GM12878 (cell line): Measurements from ENCODE around the gene COIL. TPM values are rescaled to one million over a fixed set of nuclear protein-coding genes. Genes with fewer than 3 reads are reported as not detected.

ENCODE experiments used
- ATAC-seq: fragments of 200-7000 bp; cut with Tn5 transposase; 3 replicates; pipeline ENCODE4 v1.9.1; 2020; ENCODE audit warnings: mild to moderate bottlenecking, moderate library complexity
- BruUV-seq: library from RNA; stranded (reverse); fragments of 400-500 nt; replicated peaks from 2 replicates; lab custom pipeline; 2021; lab: Mats Ljungman, UMichigan
- CTCF ChIA-PET: fragments of 300-600 bp; sonication (Branson Sonifier 250); formaldehyde crosslinking; extraction: SDS; loops from one replicate; lab custom pipeline; 2021; ENCODE audit warnings: inconsistent platforms; lab: Yijun Ruan, JAX
- POLR2A ChIA-PET: fragments of 350-600 bp; formaldehyde crosslinking; extraction: SDS; loops from one replicate; lab custom pipeline; 2021; ENCODE audit warnings: inconsistent platforms; lab: Charles Lee
- RAD21 ChIA-PET: fragments of 300-600 bp; sonication (Branson Sonifier 250); formaldehyde crosslinking; loops from one replicate; lab custom pipeline; 2023; ENCODE audit warnings: antibody characterized with exemption; ENCODE audit not compliant: unreplicated experiment; lab: Charles Lee
- SMC1A ChIA-PET: fragments of 300-600 bp; sonication (Branson Sonifier 250); formaldehyde crosslinking; loops from one replicate; lab custom pipeline; 2023; ENCODE audit not compliant: unreplicated experiment, uncharacterized antibody; lab: Charles Lee
- DNase-seq: peaks from one replicate; pipeline ENCODE4 v3.0.0-alpha.2; 2011; ENCODE audit warnings: low read depth, low spot score
- FAIRE-seq: peaks from 3 replicates; lab custom pipeline; 2011; peaks lifted over from hg19 to GRCh38; lab: Jason Lieb, UNC
- H2AFZ ChIP-seq: 2 replicates; pipeline ENCODE4 v1.6.0; 2011; ENCODE audit warnings: low read depth, low read length, control low read depth; ENCODE audit not compliant: control insufficient read depth
- H3K27ac ChIP-seq: 2 replicates; pipeline ENCODE4 v1.5.1; 2011; ENCODE audit warnings: control low read depth; ENCODE audit not compliant: control insufficient read depth, insufficient read depth
- H3K27me3 ChIP-seq, 2 experiments: replicated peaks in 1 of 2; 2 replicates each; pipeline versions ENCODE4 v1.6.0 to v1.6.1; 2011; ENCODE audit warnings: low read length in 1 of 2; ENCODE audit not compliant: control insufficient read depth in 2 of 2, insufficient read depth in 2 of 2
- H3K36me3 ChIP-seq, 2 experiments: 2 replicates each; pipeline ENCODE4 v1.5.1; 2011; ENCODE audit warnings: low read length in 1 of 2; ENCODE audit not compliant: control insufficient read depth in 2 of 2, insufficient read depth in 2 of 2
- H3K4me1 ChIP-seq: 2 replicates; pipeline ENCODE4 v1.6.1; 2011; ENCODE audit warnings: mild to moderate bottlenecking, low read length, moderate library complexity, mixed read lengths; ENCODE audit not compliant: control insufficient read depth, insufficient read depth
- H3K4me2 ChIP-seq: 2 replicates; pipeline ENCODE4 v1.6.0; 2011; ENCODE audit warnings: control low read depth; ENCODE audit not compliant: control insufficient read depth, insufficient read depth
- H3K4me3 ChIP-seq: fragments of 200-600 bp; sonication (generic); 2 replicates; pipeline ENCODE4 v1.5.1; 2016
- H3K79me2 ChIP-seq: 2 replicates; pipeline ENCODE4 v1.6.0; 2011; ENCODE audit warnings: low read length; ENCODE audit not compliant: control insufficient read depth, insufficient read depth
- H3K9ac ChIP-seq: 2 replicates; pipeline ENCODE4 v1.8.0; 2011; ENCODE audit warnings: low read length, control low read depth, mixed read lengths; ENCODE audit not compliant: control insufficient read depth, insufficient read depth
- H3K9me3 ChIP-seq: replicated peaks from 3 replicates; pipeline ENCODE4 v1.5.1; 2011; ENCODE audit warnings: mild to moderate bottlenecking, low read length; ENCODE audit not compliant: control insufficient read depth, insufficient read depth
- H4K20me1 ChIP-seq: 2 replicates; pipeline ENCODE4 v1.6.0; 2011; ENCODE audit not compliant: control insufficient read depth, insufficient read depth
- ATF7 ChIP-seq: fragments of 450-650 bp; IDR thresholded peaks from 2 replicates; pipeline ENCODE4 v1.6.1; 2016; ENCODE audit warnings: low read depth, mild to moderate bottlenecking
- BMI1 ChIP-seq: fragments of 450-650 bp; IDR thresholded peaks from 2 replicates; pipeline ENCODE4 v1.6.1; 2016; ENCODE audit warnings: mild to moderate bottlenecking, moderate library complexity, borderline replicate concordance
- CHD2 ChIP-seq: IDR thresholded peaks from 2 replicates; pipeline ENCODE4 v1.6.1; 2011; ENCODE audit warnings: low read depth, low read length, improper control_type of control experiment, borderline replicate concordance
- DPF2 ChIP-seq: fragments of 450-650 bp; IDR thresholded peaks from 2 replicates; pipeline ENCODE4 v1.6.1; 2017; ENCODE audit warnings: mild to moderate bottlenecking
- IRF4 ChIP-seq: IDR thresholded peaks from 2 replicates; pipeline ENCODE4 v1.6.1; 2011; ENCODE audit warnings: low read depth, low read length
- MEF2A ChIP-seq: IDR thresholded peaks from 2 replicates; pipeline ENCODE4 v1.6.1; 2011; ENCODE audit warnings: low read depth, mild to moderate bottlenecking, low read length, moderate library complexity; ENCODE audit not compliant: insufficient read depth
- MYB ChIP-seq: fragments of 150-350 bp; IDR thresholded peaks from 2 replicates; pipeline ENCODE4 v1.6.1; 2014; ENCODE audit warnings: mild to moderate bottlenecking, low read depth, low read length, borderline replicate concordance
- NFIC ChIP-seq: IDR thresholded peaks from 2 replicates; pipeline ENCODE4 v1.6.1; 2012; ENCODE audit warnings: low read depth, mild to moderate bottlenecking, inconsistent platforms, low read length, moderate library complexity
- NFYB ChIP-seq: IDR thresholded peaks from 2 replicates; pipeline ENCODE4 v1.6.1; 2011; ENCODE audit warnings: low read depth, mild to moderate bottlenecking, low read length, improper control_type of control experiment, moderate library complexity; ENCODE audit not compliant: insufficient read depth
- NRF1 ChIP-seq: conservative IDR thresholded peaks from 2 replicates; pipeline ENCODE4 v1.6.1; 2011; ENCODE audit warnings: mild to moderate bottlenecking, low read depth, low read length, improper control_type of control experiment
- PML ChIP-seq: IDR thresholded peaks from 2 replicates; pipeline ENCODE4 v1.6.1; 2012; ENCODE audit warnings: low read length, inconsistent platforms
- SMAD5 ChIP-seq: IDR thresholded peaks from 2 replicates; pipeline ENCODE4 v1.6.1; 2016; ENCODE audit warnings: antibody characterized with exemption, low read depth
- SMARCA5 ChIP-seq: fragments of 450-650 bp; IDR thresholded peaks from 2 replicates; pipeline ENCODE4 v1.6.1; 2017; ENCODE audit warnings: mild to moderate bottlenecking
- SMC3 ChIP-seq: IDR thresholded peaks from 2 replicates; pipeline ENCODE4 v1.6.1; 2011; ENCODE audit warnings: low read length, improper control_type of control experiment, borderline replicate concordance
- SP1 ChIP-seq: IDR thresholded peaks from one replicate; pipeline ENCODE4 v1.6.1; 2011; ENCODE audit warnings: low read depth, low read length
- SPI1 ChIP-seq: IDR thresholded peaks from 2 replicates; pipeline ENCODE4 v1.6.1; 2011; ENCODE audit warnings: low read depth, mild to moderate bottlenecking, low read length, moderate library complexity, borderline replicate concordance; ENCODE audit not compliant: insufficient read depth
- SREBF1 ChIP-seq: IDR thresholded peaks from 2 replicates; pipeline ENCODE4 v1.6.1; 2012; ENCODE audit warnings: mild to moderate bottlenecking, low read length
- SUZ12 ChIP-seq: fragments of 200-600 bp; sonication (generic); IDR thresholded peaks from one replicate; pipeline ENCODE4 v1.6.1; 2018; ENCODE audit warnings: antibody characterized with exemption, mild to moderate bottlenecking; ENCODE audit not compliant: unreplicated experiment
- TAF1 ChIP-seq: IDR thresholded peaks from 2 replicates; pipeline ENCODE4 v1.6.1; 2011; ENCODE audit warnings: mild to moderate bottlenecking, low read depth, low read length, borderline replicate concordance
- ZSCAN29 ChIP-seq: fragments of 450-650 bp; IDR thresholded peaks from 2 replicates; pipeline ENCODE4 v1.6.1; 2017; ENCODE audit warnings: mild to moderate bottlenecking, moderate library complexity
- WGBS: methylation state at CpG from one replicate; pipeline ENCODE4 v1.1.6; 2016; ENCODE audit warnings: low lambda C conversion rate; ENCODE audit not compliant: insufficient replicate concordance, insufficient coverage; ENCODE audit errors: missing lambda C conversion rate; 5-methylcytosine and 5-hydroxymethylcytosine counted together
- in situ Hi-C: fragments of 300-500 bp; cut with MboI; formaldehyde crosslinking; loops from 9 replicates; pipeline ENCODE4 v1.14.3; 2018; ENCODE audit warnings: mixed read lengths
- intact Hi-C: fragments of 100-400 bp; cut with micrococcal nuclease; formaldehyde crosslinking; loops from one replicate; pipeline ENCODE4 v1.14.2; 2022; ENCODE audit not compliant: unreplicated experiment
- polyA plus RNA-seq, 11 experiments: library from polyadenylated mRNA; depleted of rRNA in 4 of 11; unstranded in 6 of 11; stranded (reverse) in 5 of 11; fragments of >200 nt; fragmentation: Nextera tagmentation in 4 of 11; fragmentation: Illumina TruSeq in 1 of 11; extraction: Ambion mirVana in 4 of 11; extraction: Trizol in 1 of 11; gene quantifications; 1 replicate in 1 of 11; 2 replicates in 10 of 11; pipeline versions ENCODE4 v1.2.1 to v1.2.3, GENCODE V29; 2011 to 2016; ENCODE audit warnings: inconsistent platforms in 2 of 11, missing spikeins in 2 of 11, low read depth in 1 of 11
- total RNA-seq, 4 experiments: library from RNA; depleted of rRNA in 3 of 4; stranded (reverse); fragments of >200 nt in 3 of 4; fragmentation: Illumina TruSeq in 1 of 4; extraction: Trizol in 1 of 4; gene quantifications; 2 replicates each; pipeline versions ENCODE4 v1.2.1 to v1.2.3, GENCODE V29; 2013 to 2021
- TF ChIP-seq, protein P1 (sequence below): fragments of 450-650 bp; IDR thresholded peaks from 2 replicates; pipeline ENCODE4 v1.6.1; 2016; ENCODE audit warnings: mild to moderate bottlenecking
- TF ChIP-seq, protein P2 (sequence below): fragments of 450-650 bp; IDR thresholded peaks from 2 replicates; pipeline ENCODE4 v1.6.1; 2016; ENCODE audit warnings: mild to moderate bottlenecking

The COIL gene
- total and polyA plus RNA-seq, 10 of the 15 experiments (the other 5 are each of a cell fraction or from before 2014, with no cell fraction given): 13.7 to 24.3 (median 17.4) TPM

DNA sequence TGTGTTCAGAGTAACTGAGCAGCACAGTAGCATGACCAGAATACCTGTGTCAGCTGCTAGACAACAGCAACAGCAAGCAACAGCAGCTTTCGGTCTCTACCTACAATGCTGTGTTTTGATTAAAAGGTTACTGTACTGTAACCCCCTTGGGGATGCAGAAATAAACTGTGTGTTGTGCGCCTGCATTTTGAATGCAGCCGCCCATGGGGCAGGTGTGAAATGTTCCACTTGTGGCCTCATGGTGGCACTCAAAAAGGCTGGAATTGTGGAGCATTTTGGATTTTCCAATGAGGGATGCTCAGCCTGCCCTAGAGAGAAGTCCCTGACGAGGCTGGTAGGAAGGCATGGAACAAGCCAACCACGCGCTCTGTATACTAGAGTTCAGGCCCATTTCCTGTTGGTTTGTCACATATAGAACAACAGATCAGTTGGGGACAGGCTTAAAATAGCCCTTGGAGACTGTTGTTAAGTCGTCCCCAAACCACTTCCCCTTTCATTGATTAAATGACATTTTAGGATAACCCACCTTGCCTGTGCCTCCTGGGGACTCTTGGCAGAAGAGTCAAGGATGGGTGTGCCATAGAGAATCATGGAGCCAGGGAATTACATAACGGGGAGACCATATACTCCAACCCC lies 44.2 kb upstream of the COIL start:
- peak overlapping the region; percentile 66 for H3K4me2 ChIP-seq
- TF ChIP-seq IRF4 (0 out of 2 replicates have a peak, but pooled peaks have one; percentile 21), NRF1 (no peak), DPF2 (peak; percentile 86), PML (peak; percentile 46; the same call in 1 of the 2 replicates), SPI1 (peak; percentile 98), ATF7 (peak; percentile 58; the same call in 1 of the 2 replicates), NFIC (peak; percentile 82), SMC3 (no peak; the same call in 1 of the 2 replicates), SMAD5 (no peak), SUZ12 (no peak), TAF1 (peak; percentile 43; the same call in 1 of the 2 replicates), SP1 (peak; percentile 66), BMI1 (no peak), MEF2A (peak; percentile 91), SMARCA5 (0 out of 2 replicates have a peak, but pooled peaks have one; percentile 17), MYB (peak; percentile 42; the same call in 1 of the 2 replicates), NFYB (no peak), SREBF1 (no peak), CHD2 (0 out of 2 replicates have a peak, but pooled peaks have one; percentile 38), ZSCAN29 (no peak)
- TF ChIP-seq, protein P1, sequence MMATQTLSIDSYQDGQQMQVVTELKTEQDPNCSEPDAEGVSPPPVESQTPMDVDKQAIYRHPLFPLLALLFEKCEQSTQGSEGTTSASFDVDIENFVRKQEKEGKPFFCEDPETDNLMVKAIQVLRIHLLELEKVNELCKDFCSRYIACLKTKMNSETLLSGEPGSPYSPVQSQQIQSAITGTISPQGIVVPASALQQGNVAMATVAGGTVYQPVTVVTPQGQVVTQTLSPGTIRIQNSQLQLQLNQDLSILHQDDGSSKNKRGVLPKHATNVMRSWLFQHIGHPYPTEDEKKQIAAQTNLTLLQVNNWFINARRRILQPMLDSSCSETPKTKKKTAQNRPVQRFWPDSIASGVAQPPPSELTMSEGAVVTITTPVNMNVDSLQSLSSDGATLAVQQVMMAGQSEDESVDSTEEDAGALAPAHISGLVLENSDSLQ: peak; percentile 39; the same call in 1 of the 2 replicates
- TF ChIP-seq, protein P2, sequence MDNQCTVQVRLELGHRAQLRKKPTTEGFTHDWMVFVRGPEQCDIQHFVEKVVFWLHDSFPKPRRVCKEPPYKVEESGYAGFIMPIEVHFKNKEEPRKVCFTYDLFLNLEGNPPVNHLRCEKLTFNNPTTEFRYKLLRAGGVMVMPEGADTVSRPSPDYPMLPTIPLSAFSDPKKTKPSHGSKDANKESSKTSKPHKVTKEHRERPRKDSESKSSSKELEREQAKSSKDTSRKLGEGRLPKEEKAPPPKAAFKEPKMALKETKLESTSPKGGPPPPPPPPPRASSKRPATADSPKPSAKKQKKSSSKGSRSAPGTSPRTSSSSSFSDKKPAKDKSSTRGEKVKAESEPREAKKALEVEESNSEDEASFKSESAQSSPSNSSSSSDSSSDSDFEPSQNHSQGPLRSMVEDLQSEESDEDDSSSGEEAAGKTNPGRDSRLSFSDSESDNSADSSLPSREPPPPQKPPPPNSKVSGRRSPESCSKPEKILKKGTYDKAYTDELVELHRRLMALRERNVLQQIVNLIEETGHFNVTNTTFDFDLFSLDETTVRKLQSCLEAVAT: peak; percentile 55; the same call in 1 of the 2 replicates

More for the DNA sequence above, 44.2 kb upstream of the COIL start:
- Histone ChIP-seq H3K4me1 (peaks cover 32% of the 10 kb centered on the region), H4K20me1 (no peaks in the 10 kb centered on the region), H3K27me3 (no peaks in the 10 kb centered on the region), H3K27ac (peak overlapping the region; percentile 74), H3K9ac (peak overlapping the region; percentile 53), H3K79me2 (no peaks in the 10 kb centered on the region), H3K9me3 (no peaks in the 10 kb centered on the region), H2AFZ (peak overlapping the region; percentile 81), H3K36me3 (peaks cover 2 to 27% of the 10 kb centered on the region in 2 experiments), H3K4me3 (no peak overlapping the region)
- FAIRE-seq: peak; percentile 68
- intact Hi-C loops (loop anchor here (5.0 to 10.0 kb wide), 2 partner anchors 43 to 80 kb away; partner anchors contain the start of genes AKAP1 and COIL), in situ Hi-C loops (no loop called here)
- POLR2A ChIA-PET: interaction anchor here (1.0 to 1.1 kb wide), 2 partner anchors 10 to 26 kb away, joined by 3 read pairs; no protein-coding TSS in a partner anchor
- RAD21 ChIA-PET: interaction anchor here (1.2 to 2.3 kb wide), 3 partner anchors 26 to 186 kb away, joined by 4 to 7 read pairs (median 6); partner anchors contain the start of gene SCPEP1
- WGBS: 3% methylated on average over 8 of the region's 8 CpGs
- peak; percentile 89 for ATAC-seq
- SMC1A ChIA-PET: interaction anchor here (0.7 to 6.4 kb wide), 5 partner anchors 27 to 185 kb away, joined by 3 to 41 read pairs (median 3); partner anchors contain the start of genes AKAP1 and SCPEP1
- CTCF ChIA-PET: interaction anchor here (0.9 to 1.7 kb wide), 3 partner anchors 11 to 185 kb away, joined by 3 read pairs; no protein-coding TSS in a partner anchor
- BruUV-seq: no TSS peak
- peak; percentile 71 for DNase-seq
